GM21515 (cell line): ENCODE measurements around the gene NQO1.
A peak's percentile ranks its signal among the peaks of the same experiment; 100 is the strongest.
"Not testable (repeated sequence)": the region's sequence is repeated elsewhere in the genome, so short reads cannot be mapped to it uniquely, and the experiment has no call there.

Experiments used
- ATAC-seq: cut with Tn5 transposase; IDR thresholded peaks from one replicate; pipeline ENCODE4 v1.9.1; 2021; ENCODE audit not compliant: unreplicated experiment

Gene NQO1

DNA sequence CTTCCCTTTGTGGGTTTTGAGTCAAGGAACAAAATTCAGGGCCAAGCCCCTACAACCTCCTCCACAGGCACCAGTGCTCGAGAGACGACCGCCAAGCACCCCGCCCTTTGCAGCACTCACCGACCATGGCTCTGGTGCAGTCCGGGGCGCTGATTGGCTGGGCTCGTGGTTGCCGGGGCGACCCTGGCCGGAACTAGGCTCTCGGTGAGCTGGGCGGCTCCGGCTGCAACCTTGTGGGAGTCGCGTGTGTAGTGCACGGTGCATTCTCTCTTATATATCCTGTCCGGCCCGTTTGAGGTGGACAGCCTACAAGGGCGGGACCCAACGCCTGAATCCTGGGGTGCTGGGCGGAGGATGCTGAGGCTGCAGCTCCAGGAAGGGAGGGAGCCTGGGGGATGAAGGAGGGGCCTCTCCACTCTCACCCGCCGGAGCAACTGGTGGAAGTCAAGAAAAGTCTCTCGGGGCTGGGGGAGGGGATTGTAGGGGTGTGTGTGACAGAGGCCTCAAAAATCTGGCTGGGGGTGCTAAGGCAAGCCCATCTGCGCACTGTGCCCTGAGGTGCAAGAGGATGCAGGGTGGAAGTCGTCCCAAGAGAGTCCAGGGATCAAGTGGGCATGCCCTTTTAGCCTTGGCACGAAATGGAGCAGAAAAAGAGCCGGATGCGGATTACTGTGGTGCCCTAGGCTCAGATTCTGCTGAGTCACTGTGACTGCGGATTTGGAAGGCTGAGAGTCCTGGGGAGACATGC is at the start of gene NQO1:
Gene NQO1, minus strand, starts transcription at position 248 of the 748 bp plus-strand sequence. Its CDS starts 121 bp downstream, at position 127.
- peak; percentile 99 for ATAC-seq

GRCh38 chr16:69775563-69775962 is 49.2 kb upstream of the NQO1 start:
- no peak for ATAC-seq

- no peak for ATAC-seq
These were observed 47.0 kb upstream of the NQO1 start for GRCh38 chr16:69773260-69773947.

DNA sequence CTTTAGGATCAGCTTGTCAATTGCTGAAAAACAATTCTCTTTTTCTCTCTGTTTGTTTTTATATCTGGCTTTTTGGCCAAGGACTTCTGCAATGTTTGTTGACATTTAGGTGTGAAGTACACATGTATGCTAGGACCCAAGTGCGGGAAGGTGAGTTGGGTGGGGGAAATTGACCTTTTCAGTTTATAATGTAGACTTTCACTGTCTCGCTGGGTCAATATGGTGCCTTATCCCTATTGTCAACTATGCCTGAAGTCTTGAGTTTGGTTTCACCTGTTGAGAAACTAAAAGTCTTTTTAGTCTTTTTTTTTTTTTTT is 45.2 kb upstream of the NQO1 start:
- no peak for ATAC-seq

DNA sequence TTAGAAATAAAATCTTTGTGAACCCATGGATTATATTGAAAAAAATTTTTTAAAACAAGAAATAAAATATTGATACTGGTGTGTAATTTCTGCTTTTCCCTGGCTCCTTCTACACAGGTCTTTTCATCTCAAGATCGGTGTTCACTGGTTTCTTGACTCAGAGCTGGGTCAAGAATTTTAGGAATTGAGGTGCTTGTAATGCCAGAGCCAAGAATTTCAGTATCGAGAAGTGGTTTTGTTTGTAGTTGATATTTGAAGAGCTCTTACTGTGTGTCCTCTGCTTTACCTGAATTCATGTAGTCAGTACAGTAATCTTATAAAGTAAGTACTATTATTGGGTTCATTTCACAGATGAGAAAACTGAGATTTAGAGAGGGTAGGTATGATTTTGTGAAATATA is 43.0 kb upstream of the NQO1 start:
- ATAC-seq = no peak

DNA sequence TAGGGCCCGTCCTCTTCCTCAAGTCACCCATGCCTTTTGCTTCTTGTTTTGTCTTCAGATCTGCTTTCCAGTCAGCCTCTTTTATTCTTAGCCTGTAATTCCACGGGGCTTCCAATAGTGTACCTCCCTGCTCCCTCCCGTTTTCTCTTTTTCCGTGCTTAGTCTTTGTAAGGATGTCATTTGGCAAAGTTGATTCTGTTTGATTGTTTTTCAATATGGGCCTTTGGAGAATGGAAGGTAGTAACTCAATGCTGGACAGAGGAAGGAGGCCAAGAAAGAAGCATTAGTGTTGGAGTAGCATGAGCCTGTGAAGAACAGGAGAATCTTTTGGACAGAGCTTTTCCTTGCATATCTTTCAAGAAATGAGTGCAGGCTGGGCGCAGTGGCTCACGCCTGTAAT is 42.3 kb upstream of the NQO1 start:
- ATAC-seq = no peak

GRCh38 chr16:69767459-69768229 is 41.3 kb upstream of the NQO1 start:
- ATAC-seq = no peak

- no peak for ATAC-seq
These were observed 37.2 kb upstream of the NQO1 start for GRCh38 chr16:69763599-69763942.

GRCh38 chr16:69762814-69763598 is 36.6 kb upstream of the NQO1 start:
- ATAC-seq = peak; percentile 12

- ATAC-seq = peak; percentile 73
These were observed 35.8 kb upstream of the NQO1 start, which contains the start of gene WWP2 for GRCh38 chr16:69761983-69762813. Gene WWP2, plus strand, starts transcription at chr16:69762332. Its CDS starts 24,679 bp downstream, at chr16:69787011.

DNA sequence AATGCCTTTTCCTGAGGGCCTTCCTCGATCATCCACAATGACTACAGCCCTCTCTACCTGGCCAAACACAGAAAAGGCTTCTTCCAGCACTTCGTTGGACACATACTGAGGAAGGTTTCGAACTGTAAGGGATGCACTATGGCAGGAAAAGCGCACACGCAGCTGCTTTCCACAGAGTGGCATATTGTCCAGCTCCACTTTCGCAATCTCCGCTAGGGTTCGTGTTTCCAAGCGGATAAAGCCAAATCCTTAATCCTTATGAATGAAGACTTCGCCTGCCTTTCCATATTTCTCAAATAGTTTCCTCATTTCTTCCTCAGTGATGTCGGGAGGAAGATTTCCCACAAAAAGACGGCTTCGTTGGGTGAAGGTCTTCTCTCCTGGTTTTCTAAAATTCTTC is 31.0 kb upstream of the NQO1 start:
- ATAC-seq = not testable (repeated sequence)

DNA sequence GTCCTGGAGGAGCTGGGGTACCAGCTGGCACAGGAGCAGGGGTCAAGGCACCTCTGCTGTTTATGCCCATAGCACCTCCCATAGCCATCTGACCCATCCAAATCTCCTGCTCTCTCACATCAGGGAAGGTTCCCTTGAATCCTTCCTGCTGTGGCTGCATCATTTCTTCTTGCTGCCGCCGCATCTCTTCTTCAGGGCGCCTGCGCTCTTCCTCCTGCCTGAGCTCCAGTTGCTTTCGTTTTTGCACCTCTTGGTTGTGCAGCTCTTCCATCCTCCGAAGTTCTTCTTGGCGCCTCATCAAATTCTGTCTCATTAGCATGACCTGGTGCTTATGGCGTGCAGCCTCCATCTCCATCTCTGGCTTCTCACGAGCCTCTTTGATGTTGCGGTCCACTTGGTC is 30.3 kb upstream of the NQO1 start:
- ATAC-seq = no peak

DNA sequence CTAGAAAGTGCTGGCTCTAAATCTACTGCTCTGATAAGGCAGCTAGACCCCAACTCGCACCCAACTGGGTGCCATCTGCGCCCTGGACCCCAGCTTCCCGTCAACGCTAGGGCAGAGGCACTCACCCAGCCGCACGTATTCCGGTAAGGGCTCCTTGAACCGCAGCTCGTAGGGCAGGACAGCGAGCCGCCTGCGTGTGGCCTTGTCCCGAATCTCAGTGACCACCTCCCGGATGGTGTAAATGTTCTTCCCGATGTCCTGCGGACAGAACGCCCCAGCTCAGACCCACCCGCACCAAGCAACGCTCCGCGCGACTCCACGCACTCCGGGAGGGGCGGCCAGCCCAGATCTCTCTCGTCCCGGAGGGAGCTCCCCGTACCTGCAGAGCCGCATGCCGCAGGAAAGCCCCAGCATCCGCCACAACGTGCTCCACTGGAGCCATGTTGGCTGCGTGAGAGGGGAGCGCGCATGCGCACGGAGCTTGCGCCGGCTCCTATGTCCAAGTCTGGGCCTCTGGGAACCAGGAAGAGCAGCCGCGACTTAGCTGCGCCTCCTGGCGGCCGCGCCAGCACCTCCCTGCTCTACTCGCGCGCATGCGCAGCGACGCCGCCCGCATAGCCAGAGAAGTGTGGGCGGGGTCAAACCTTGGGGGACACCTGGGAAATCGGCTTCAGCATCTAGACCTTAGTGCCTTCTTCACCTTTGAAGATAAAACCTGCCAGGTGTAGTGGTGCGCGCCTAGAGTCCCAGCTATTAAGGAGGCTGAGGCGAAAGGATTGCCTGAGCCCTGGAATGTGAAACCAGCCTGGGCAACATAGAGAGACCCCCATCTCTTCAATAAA is 28.3 kb upstream of the NQO1 start, which contains the start of gene NOB1:
Gene NOB1, minus strand, starts transcription at position 458 of the 842 bp plus-strand sequence. Its CDS starts 16 bp downstream, at position 442.
- ATAC-seq = peak; percentile 90

DNA sequence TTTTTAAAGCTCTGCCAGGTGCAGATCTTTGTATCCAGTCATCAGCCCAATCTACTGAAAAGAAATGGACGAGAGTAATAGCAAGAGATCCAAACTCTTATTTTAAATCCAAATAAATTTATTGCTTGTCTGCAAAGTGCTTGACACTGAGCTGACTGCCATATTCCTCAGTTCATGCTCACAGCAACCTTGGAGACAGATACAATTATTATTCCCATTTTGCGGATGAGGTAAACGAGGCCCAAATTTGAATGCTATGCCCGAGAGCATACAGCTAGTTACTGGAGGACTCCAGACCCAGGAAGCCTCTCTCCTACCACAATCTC is 27.7 kb upstream of the NQO1 start:
- no peak for ATAC-seq

GRCh38 chr16:69748694-69749345 is 22.5 kb upstream of the NQO1 start:
- ATAC-seq = no peak

GRCh38 chr16:69747115-69747514 is 20.8 kb upstream of the NQO1 start:
- no peak for ATAC-seq

DNA sequence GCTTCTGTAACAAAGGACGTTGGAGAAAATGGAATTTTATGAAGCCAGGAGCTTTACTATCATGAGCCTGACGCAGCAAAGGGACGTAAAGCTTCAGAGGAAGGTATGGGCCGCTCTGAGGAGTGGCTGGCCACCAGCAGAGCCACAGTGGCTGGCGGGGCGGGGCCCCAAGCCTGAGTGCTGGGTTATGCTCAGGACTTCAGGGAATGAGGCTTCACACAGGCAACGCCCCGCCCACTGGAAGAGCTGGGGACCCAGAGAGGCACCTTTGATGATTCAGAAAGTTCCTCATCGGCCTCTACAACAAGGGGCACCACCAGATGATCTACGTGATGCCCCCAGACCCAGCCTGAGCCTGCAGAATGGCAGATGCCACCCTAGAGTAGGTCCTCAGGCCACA is 19.6 kb upstream of the NQO1 start:
- ATAC-seq = no peak

DNA sequence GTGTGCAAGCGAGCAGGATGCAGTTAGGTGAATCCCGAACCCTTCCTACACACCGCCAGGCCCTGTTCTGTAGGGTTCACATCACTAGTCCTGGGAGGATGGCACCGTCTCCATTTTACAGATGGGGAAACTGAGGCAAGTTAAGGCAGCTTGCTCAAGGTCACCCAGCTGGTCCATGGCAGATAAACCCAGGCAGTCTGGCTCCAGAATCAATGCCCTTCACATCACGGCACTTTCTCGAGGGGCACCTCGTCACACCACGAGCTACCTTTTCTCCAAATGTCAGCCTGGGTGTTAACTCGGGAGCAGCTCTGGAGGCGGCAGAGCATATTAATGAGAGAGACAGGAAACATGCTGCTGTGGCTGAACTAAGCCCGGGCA is 18.9 kb upstream of the NQO1 start:
- no peak for ATAC-seq
